Heart left ventricle (tissue), 13 donors: ENCODE data around the gene VDR.

Experiments
- POLR2A ChIP-seq, 2 donors: fragments of 450-650 bp; IDR thresholded peaks; one replicate each; pipeline ENCODE4 v1.6.1; 2017; ENCODE audit warnings: antibody characterized with exemption in 2 of 2, mild to moderate bottlenecking in 2 of 2, moderate library complexity in 2 of 2
- TF ChIP-seq, protein P1 (sequence below), 12 donors: fragments of 200-600 bp; sonication (generic) in 4 of 12; IDR thresholded peaks; one replicate each; pipeline versions ENCODE4 v1.5.0 to v1.8.0; 2018 to 2022; ENCODE audit warnings: antibody characterized with exemption in 12 of 12, mild to moderate bottlenecking in 5 of 12
- donor health status: ischemic (EF 13 %, LVEDD 7.1; RV severe dilation, severe dysfunction).
- donor health status: DM: no; HTN: yes; CAD: no.
- donor health status: DM: no; HTN: no; CAD: no.
- donor health status: ischemic (EF 25% LVEDD 6.9; RV normal size, moderate dysfunction).
- donor health status: ischemic (EF 25% LVEDD 5.7; RV mildly dilated, moderate dysfunction).
- donor health status: ischemic (EF 35%, LVEDD 5.7; RV mildly dilated, moderate dysfunction).
- donor health status: nonischemic (EF 11% LVEDD 7.7; RV severe dilation, severe dysfunction).
- donor health status: DM: yes; HTN: yes; CAD: no.
- donor health status: PGD.
- donor health status: ischemic (EF 29% LVEDD 5.4; RV normal size, mild dysfunction).
- donor health status: nonischemic (EF 23%, LVEDD 6.1; RV moderate dilation, normal function).

DNA sequence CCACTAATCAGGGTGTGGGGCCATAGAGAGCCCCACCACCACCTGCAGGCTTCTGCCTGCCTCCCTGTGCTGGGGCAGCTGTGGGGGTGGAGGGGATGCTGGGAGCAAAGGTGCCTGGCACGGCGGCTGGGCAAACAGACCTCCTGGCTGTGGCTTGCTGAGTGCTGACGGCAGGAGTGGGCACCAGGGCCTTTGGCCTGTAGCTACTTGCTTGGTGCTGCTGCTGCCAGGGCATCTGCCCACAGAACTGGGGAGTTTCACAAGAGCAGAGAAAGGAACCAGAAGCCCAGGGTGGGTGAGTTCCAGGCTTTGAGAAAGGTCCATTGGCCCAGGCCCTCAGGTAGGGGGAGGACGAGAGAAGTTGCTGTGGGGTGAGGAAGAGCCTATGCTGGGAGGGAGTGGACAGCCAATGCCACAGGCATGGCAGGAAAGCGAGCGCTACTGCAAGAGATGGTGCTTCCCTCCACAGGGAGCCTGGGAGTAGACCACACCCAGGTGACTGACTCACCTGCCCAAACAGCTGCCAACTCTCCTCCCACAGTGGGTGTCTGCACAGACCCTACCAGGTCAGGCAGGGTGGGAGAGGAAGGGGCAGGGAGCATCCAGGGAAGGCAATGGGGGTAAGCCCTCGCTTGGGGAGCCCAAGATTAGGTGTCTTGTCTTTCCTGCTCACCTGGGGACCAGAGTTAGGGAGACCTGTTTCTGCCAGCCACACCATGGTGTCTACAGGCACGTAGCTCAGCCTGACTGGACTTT, 46.1 kb downstream of the VDR start:
- TF ChIP-seq, protein P1, sequence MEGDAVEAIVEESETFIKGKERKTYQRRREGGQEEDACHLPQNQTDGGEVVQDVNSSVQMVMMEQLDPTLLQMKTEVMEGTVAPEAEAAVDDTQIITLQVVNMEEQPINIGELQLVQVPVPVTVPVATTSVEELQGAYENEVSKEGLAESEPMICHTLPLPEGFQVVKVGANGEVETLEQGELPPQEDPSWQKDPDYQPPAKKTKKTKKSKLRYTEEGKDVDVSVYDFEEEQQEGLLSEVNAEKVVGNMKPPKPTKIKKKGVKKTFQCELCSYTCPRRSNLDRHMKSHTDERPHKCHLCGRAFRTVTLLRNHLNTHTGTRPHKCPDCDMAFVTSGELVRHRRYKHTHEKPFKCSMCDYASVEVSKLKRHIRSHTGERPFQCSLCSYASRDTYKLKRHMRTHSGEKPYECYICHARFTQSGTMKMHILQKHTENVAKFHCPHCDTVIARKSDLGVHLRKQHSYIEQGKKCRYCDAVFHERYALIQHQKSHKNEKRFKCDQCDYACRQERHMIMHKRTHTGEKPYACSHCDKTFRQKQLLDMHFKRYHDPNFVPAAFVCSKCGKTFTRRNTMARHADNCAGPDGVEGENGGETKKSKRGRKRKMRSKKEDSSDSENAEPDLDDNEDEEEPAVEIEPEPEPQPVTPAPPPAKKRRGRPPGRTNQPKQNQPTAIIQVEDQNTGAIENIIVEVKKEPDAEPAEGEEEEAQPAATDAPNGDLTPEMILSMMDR (IDR thresholded peaks at IDR 0.05) = no peak
- TF ChIP-seq POLR2A (IDR thresholded peaks at IDR 0.05) = no peak
